ENCODE data around the gene ERC1. TPM values are rescaled to one million over a fixed set of nuclear protein-coding genes. Genes with fewer than 3 reads are reported as not detected.

The ERC1 gene
- polyA plus RNA-seq, 6 donors from 2014 or later, result 6.9 to 26.2 (median 17.9) TPM

DNA sequence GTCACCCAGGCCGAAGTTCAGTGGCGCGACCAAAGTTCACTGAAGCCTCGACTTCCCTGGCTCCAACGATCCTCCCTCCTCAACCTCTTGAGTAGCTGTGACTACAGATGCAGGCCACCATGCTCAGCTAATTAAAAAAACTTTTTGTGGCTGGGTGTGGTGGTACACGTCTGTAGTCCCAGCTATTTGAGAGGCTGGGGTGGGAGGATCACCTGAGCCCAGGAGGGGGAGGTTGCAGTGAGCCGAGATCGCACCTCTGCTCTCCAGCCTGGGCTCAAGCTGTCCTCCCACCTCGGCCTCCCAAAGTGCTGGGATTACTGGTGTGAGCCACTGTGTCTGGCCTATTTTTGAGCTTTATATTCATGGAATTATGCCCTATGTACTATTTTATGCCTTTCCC is 23.4 kb upstream of the ERC1 start:
- H3K27ac Mint-ChIP-seq, result peak overlapping the region in 2 of 6 donors; percentile 36 to 50
- H3K36me3 Mint-ChIP-seq, result no peaks in the 10 kb centered on the region
- no peak overlapping the region for H3K4me3 Mint-ChIP-seq
- H3K9me3 Mint-ChIP-seq, result no peaks in the 10 kb centered on the region
- no peaks in the 10 kb centered on the region for H3K4me1 Mint-ChIP-seq
- DNase-seq (no peak), ATAC-seq (ENCODE audit: low read depth in 2 of 2) (no peak)
- no peaks in the 10 kb centered on the region for H3K27me3 Mint-ChIP-seq

DNA sequence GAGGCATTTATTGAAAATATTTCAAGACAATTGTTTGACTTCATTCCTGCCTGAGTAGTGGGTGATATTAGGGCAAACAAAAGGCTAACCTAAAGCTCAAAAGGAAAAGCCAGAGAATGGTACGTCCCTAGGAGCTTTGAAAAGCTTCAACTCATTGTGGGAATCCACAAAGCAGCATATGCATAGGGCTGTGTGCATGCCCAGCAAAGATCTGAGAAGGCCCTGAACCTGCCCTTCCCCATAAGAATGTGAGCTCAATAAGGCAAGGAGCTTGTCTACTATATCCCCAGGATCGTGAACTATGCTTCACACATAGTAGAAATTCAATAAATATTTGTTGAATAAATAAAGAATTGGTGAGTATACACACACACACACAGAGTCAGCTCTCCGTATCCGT is 22.5 kb upstream of the ERC1 start:
- Mint-ChIP-seq H3K27me3 (no peaks in the 10 kb centered on the region), H3K27ac (no peak overlapping the region), H3K9me3 (no peaks in the 10 kb centered on the region), H3K36me3 (no peaks in the 10 kb centered on the region), H3K4me3 (no peak overlapping the region), H3K4me1 (no peaks in the 10 kb centered on the region)
- ATAC-seq (ENCODE audit: low read depth in 2 of 2) (no peak), DNase-seq (no peak)

DNA sequence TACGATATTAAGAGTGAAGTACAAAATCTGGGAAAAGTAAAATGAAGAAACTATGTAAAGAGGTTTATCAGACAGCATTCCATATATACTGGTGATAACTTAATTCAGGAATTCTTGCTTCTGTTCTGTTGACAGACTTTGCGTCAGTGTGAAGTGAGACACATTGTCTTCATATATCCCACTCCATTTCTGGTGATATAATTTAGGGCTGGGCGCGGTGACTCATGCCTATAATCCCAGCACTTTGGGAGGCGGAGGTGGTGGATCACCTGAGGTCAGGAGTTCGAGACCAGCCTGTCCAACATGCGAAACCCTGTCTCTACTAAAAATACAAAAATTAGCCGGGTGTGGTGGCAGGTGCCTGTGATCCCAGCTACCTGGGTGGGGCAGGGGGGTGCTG is 21.2 kb upstream of the ERC1 start:
- Mint-ChIP-seq H3K4me1 (no peaks in the 10 kb centered on the region), H3K4me3 (no peak overlapping the region), H3K36me3 (no peaks in the 10 kb centered on the region), H3K9me3 (no peaks in the 10 kb centered on the region), H3K27ac (no peak overlapping the region), H3K27me3 (no peaks in the 10 kb centered on the region)
- DNase-seq, result no peak
- ATAC-seq (ENCODE audit: low read depth in 2 of 2), result no peak

DNA sequence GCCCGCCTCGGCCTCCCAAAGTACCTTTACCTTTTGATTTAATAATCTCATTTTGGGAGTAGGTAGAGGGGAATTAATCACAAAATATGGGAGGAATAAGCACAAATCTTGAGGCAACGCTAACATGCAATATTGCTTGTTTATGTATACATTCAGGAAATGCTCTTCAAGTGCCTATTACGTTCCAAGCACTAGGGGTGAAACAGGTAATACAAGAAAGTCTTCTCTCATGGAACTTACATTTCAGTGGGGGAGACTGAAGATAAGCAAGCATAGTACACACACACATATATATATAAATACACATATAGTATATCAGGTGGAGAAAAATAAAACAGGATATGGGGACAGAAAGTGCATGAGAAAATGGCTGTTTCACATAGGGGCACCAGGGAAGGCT is 19.0 kb upstream of the ERC1 start:
- no peaks in the 10 kb centered on the region for H3K4me1 Mint-ChIP-seq
- DNase-seq, result no peak
- H3K27me3 Mint-ChIP-seq, result no peaks in the 10 kb centered on the region
- ATAC-seq (ENCODE audit: low read depth in 2 of 2), result no peak
- no peak overlapping the region for H3K4me3 Mint-ChIP-seq
- no peaks in the 10 kb centered on the region for H3K9me3 Mint-ChIP-seq
- H3K27ac Mint-ChIP-seq, result no peak overlapping the region
- no peaks in the 10 kb centered on the region for H3K36me3 Mint-ChIP-seq

DNA sequence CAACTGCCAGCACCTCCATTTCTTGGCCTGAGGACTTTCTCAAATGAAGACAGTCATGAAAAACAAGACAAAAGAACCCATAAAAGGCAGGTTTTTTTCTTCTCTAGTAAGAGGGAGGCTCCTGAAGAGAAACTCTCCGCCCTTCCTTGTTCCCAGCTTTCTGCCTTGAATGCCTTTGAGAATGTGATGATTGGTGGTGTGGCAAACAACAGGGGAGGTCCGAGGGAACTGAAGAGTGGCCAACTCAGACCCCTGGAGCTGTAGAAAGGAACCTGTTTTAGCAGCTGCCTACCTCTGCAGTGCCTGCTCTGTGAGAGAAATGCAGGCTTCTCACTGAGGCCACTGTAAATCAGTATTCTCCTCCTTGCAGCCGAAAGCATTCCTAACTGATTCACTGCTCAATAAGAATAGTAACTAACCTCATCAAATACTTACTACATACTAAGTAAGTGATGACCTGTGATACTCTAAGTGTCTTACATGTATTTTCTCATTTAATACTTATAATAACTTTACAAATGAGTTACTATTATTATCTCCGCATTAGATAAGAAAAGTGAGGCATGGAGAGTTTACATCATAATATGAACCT is 16.7 kb upstream of the ERC1 start:
- H3K4me1 Mint-ChIP-seq, result peaks cover 0 to 4% (median 0%) of the 10 kb centered on the region in 3 donors
- H3K27ac Mint-ChIP-seq, result no peak overlapping the region
- H3K9me3 Mint-ChIP-seq, result no peaks in the 10 kb centered on the region
- H3K4me3 Mint-ChIP-seq, result no peak overlapping the region
- DNase-seq, result no peak
- no peaks in the 10 kb centered on the region for H3K27me3 Mint-ChIP-seq
- no peaks in the 10 kb centered on the region for H3K36me3 Mint-ChIP-seq
- no peak for ATAC-seq (ENCODE audit: low read depth in 2 of 2)

DNA sequence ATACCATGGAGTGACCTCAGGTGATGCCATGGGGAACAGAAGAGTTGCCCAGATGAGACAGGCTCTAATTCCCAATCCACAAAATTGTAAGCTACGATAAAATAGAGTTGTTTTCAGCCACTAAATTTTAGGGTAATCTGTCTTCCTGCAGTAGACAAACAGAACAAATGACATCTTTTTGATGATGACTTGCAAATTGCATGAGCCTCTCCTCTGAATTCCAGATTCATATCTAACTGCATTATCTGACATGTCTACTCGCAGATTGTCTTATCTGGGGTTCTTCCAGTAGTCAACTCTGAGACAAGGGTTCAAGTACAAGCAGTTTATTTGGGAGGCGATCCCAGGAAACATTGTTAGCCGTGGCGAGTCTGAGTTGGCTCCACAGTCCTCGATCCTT is 14.4 kb upstream of the ERC1 start:
- Mint-ChIP-seq H3K9me3 (no peaks in the 10 kb centered on the region), H3K36me3 (no peaks in the 10 kb centered on the region), H3K27me3 (no peaks in the 10 kb centered on the region), H3K4me1 (peaks cover 0 to 4% (median 0%) of the 10 kb centered on the region in 3 donors), H3K4me3 (no peak overlapping the region), H3K27ac (peak overlapping the region in 1 of 6 donors; percentile 15)
- DNase-seq (no peak), ATAC-seq (ENCODE audit: low read depth in 2 of 2) (no peak)

DNA sequence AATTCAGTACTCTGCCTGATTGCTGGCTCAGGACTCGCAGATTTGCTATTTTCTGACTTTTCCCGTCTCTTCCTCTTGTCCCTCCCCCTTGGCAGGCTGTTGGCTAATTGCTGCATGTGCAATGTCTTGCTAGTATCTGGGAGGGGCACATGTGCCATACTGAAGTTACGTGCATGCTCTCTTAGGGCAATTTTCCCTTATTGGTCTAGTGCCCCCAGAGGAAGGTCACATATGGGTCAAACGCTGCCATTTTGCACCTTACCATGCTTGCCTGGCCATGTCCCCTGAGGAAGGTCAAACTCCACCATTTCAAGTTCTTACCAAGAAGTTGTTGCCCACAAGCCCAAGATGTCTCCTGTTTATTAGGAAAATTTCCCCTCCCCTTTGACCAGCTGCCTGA is 13.9 kb upstream of the ERC1 start:
- Mint-ChIP-seq H3K4me3 (no peak overlapping the region), H3K9me3 (no peaks in the 10 kb centered on the region), H3K36me3 (no peaks in the 10 kb centered on the region), H3K27me3 (no peaks in the 10 kb centered on the region), H3K27ac (peak overlapping the region in 1 of 6 donors; percentile 15), H3K4me1 (peaks cover 0 to 4% (median 0%) of the 10 kb centered on the region in 3 donors)
- DNase-seq, result no peak
- no peak for ATAC-seq (ENCODE audit: low read depth in 2 of 2)

DNA sequence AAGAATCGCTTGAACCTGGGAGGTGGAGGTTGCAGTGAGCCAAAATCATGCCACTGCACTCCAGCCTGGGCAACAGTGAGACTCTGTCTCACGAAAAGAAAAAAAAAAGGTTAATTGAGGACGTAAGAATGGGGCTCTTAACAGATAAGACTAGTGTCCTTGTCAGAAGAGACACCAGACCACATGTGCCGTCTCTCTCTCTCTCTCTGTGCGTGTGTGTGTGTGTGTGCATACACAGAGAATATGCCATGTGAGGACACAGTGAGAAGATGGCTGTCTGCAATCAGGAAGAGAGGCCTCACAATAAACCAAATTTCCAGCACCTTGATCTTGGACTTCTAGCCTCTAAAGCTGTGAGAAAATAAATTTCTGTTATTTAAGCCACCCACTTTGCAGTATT is 11.7 kb upstream of the ERC1 start:
- Mint-ChIP-seq H3K4me3 (no peak overlapping the region), H3K36me3 (no peaks in the 10 kb centered on the region), H3K27me3 (no peaks in the 10 kb centered on the region), H3K27ac (no peak overlapping the region), H3K4me1 (peaks cover 0 to 4% (median 0%) of the 10 kb centered on the region in 3 donors), H3K9me3 (no peaks in the 10 kb centered on the region)
- DNase-seq, result no peak
- ATAC-seq (ENCODE audit: low read depth in 2 of 2), result no peak

DNA sequence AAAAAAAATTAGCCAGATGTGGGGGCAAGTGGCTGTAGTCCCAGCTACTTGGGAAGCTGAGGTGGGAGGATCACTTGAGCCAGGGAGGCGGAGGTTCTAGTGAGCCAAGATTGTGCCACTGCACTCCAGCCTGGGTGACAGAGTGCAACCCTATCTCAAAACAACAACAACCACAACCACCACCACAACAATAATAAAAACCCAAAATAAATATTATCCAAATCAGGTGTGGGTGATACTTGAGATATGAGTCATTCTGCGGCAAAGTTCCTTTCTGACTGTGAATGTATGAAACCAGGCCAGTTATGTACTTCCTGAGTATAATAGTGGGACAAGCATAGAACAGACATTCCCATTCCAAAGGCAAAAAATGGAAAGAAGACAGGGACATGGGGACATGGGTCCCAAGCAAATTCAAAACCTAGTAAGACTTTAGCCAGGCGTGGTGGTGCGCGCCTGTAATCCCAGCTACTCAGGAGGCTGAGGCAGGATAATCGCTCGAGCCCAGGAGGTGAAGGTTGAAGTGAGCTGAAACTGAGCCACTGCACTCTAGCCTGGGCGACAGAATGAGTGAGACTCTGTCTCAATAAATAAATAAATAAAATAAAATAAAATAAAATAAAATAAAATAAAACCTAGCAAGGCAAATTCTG is 9.7 kb upstream of the ERC1 start:
- DNase-seq (no peak), ATAC-seq (ENCODE audit: low read depth in 2 of 2) (no peak)
- no peaks in the 10 kb centered on the region for H3K27me3 Mint-ChIP-seq
- no peak overlapping the region for H3K4me3 Mint-ChIP-seq
- H3K27ac Mint-ChIP-seq, result no peak overlapping the region
- no peaks in the 10 kb centered on the region for H3K36me3 Mint-ChIP-seq
- no peaks in the 10 kb centered on the region for H3K9me3 Mint-ChIP-seq
- H3K4me1 Mint-ChIP-seq, result peaks cover 0 to 4% (median 0%) of the 10 kb centered on the region in 3 donors

DNA sequence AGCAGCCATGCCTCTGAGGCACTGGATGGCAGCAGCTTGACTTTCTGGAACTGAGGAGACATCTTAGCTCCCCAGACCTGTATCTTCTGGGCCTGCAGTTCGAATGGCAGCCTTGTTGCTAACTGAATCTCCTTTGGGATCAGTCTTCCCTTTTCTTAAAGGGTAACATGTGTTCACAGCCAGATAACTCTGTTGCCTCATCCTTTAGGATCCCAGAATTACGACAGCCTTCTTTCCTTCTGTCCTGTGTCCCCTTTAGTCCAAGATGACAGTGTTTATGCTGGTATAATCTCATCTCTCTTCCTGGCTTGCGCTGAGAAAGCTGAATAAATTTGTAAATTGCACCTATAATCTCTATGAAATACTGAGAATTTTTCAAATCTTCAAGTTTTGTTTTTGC is 9.1 kb upstream of the ERC1 start:
- no peak for DNase-seq
- Mint-ChIP-seq H3K4me3 (no peak overlapping the region), H3K27me3 (no peaks in the 10 kb centered on the region), H3K36me3 (no peaks in the 10 kb centered on the region), H3K9me3 (no peaks in the 10 kb centered on the region), H3K4me1 (peaks cover 0 to 4% (median 0%) of the 10 kb centered on the region in 3 donors), H3K27ac (peak overlapping the region in 1 of 6 donors; percentile 36)
- no peak for ATAC-seq (ENCODE audit: low read depth in 2 of 2)

DNA sequence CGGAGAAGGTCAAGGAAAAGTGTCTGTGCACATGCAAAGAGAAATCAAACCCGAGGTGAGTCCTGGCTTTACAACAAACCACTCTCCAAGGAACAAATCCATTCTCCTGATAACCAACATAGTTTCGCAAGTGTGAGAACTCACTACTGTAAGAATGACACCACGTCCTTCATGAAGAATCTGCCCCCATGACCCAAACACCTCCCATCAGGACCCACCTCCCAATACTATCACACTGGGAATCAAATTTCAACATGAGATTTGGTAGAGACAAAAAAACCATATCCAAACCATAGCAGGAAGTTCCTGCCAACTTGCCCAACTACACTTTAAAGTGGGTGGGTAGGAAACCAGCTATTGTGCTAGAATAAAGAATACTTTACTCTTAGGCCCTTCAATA is 2.4 kb upstream of the ERC1 start:
- H3K4me1 Mint-ChIP-seq, result peaks cover 22 to 33% (median 26%) of the 10 kb centered on the region in 3 donors
- H3K27ac Mint-ChIP-seq, result peak overlapping the region in 1 of 6 donors; percentile 13
- ATAC-seq (ENCODE audit: low read depth in 2 of 2) (no peak), DNase-seq (no peak)
- H3K36me3 Mint-ChIP-seq, result no peaks in the 10 kb centered on the region
- H3K9me3 Mint-ChIP-seq, result no peaks in the 10 kb centered on the region
- peak overlapping the region in 1 of 8 donors; percentile 89 for H3K4me3 Mint-ChIP-seq
- H3K27me3 Mint-ChIP-seq, result no peaks in the 10 kb centered on the region

DNA sequence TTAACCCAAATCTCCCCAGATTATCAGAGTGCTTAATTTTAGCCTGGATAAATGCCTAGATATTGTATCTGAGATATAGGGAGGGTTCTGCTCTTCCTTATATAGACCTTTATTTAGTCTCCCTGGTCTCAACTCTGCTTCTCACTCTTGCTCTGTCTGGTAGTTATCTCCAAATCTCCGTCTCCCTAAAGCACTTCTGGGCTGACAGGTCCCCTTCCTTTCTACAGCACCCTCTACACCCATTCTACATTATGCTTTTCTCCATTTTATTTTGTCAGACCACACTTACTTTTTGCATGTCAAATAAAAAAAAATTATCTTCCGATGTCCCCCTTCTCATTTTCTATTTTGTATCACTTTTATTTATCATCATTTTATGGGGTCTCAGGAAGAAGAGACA is 2.0 kb upstream of the ERC1 start:
- Mint-ChIP-seq H3K36me3 (no peaks in the 10 kb centered on the region), H3K27me3 (no peaks in the 10 kb centered on the region), H3K27ac (peak overlapping the region in 4 of 6 donors; percentile 13 to 87 (median 51)), H3K4me1 (peaks cover 22 to 33% (median 26%) of the 10 kb centered on the region in 3 donors), H3K9me3 (no peaks in the 10 kb centered on the region), H3K4me3 (peak overlapping the region in 3 of 8 donors; percentile 37 to 95 (median 89))
- DNase-seq (no peak), ATAC-seq (ENCODE audit: low read depth in 2 of 2) (no peak)

DNA sequence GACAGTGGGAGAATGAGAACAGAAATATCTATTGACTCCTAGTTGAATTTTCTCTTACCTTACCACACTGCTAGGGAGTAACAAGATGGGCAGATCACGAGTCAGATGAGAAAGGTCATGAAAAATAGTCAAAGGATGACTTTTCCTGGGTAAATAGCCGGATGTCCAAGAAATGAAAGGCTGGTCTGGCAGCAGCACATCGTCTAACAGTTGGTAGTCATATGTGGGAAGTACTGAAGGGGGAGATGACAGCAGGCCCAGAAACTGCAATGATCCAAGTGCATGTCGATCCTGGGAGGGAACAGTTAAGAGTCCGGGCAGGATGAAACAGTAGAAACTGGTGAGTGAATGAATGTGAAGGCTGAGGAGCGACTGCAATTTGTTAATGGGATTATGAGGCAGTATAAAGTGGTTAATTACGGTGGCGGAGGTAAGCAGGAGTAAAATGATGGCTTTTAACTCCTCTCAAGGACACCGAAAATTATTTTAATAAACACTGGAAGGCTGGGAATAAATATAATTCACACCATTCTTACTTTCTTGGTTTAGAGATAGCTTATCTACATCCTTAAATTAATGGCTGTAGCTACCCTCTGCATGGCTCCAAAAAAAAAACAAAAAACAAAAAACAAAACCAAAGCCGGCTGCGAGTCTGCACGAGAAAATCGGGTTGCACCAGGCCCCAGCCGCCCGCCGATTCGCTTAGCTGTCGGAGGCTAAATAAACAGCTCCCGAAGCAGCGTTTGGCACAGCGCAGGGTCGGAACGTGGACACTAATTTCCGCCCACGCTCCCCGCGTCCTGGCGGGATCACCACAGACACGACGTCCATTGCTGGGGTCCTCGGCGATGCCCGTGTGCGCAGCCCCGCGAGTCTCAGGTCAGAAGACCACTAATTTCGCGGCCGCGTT is 1.0 kb upstream of the ERC1 start:
- peak; percentile 13 to 16 for ATAC-seq (ENCODE audit: low read depth in 2 of 2)
- DNase-seq, result no peak
- Mint-ChIP-seq H3K27me3 (no peaks in the 10 kb centered on the region), H3K9me3 (no peaks in the 10 kb centered on the region), H3K4me3 (peak overlapping the region; percentile 78 to 99 (median 92)), H3K4me1 (peaks cover 22 to 33% (median 26%) of the 10 kb centered on the region in 3 donors), H3K27ac (peak overlapping the region; percentile 83 to 98 (median 90)), H3K36me3 (no peaks in the 10 kb centered on the region)

All from naive B cell (primary cell).